T-helper 1 cell treated with Interleukin-12 subunit alpha and Interleukin-12 subunit beta and Interleukin-4 antibody, amounts not matched to agents 30 μg/mL and 1 μg/mL, for 36 hours (primary cell): ENCODE results near the gene CHCHD6.

Experiments
- H3K27ac Mint-ChIP-seq: one replicate; pipeline ENCODE4 v1.8.0; 2021; ENCODE audit warnings: mild to moderate bottlenecking, mixed read lengths
- H3K27me3 Mint-ChIP-seq: one replicate; pipeline ENCODE4 v1.8.0; 2021; ENCODE audit warnings: low read depth, mixed read lengths
- H3K36me3 Mint-ChIP-seq: one replicate; pipeline ENCODE4 v1.8.0; 2021; ENCODE audit warnings: low read depth, mixed read lengths
- H3K4me1 Mint-ChIP-seq: one replicate; pipeline ENCODE4 v1.8.0; 2021; ENCODE audit warnings: low read depth, mixed read lengths
- H3K4me3 Mint-ChIP-seq: one replicate; pipeline ENCODE4 v1.8.0; 2021; ENCODE audit warnings: mild to moderate bottlenecking, moderate library complexity, mixed read lengths
- H3K9me3 Mint-ChIP-seq: one replicate; pipeline ENCODE4 v1.8.0; 2021; ENCODE audit warnings: mixed read lengths

Gene CHCHD6

GRCh38 chr3:126848991-126849390 lies 145.0 kb downstream of the CHCHD6 start:
- H3K9me3 Mint-ChIP-seq, result no peaks in the 10 kb centered on the region
- H3K27me3 Mint-ChIP-seq, result no peaks in the 10 kb centered on the region
- no peaks in the 10 kb centered on the region for H3K36me3 Mint-ChIP-seq
- H3K27ac Mint-ChIP-seq, result no peak overlapping the region
- H3K4me1 Mint-ChIP-seq, result no peaks in the 10 kb centered on the region
- no peak overlapping the region for H3K4me3 Mint-ChIP-seq

GRCh38 chr3:126849768-126850167 lies 145.7 kb downstream of the CHCHD6 start:
- Mint-ChIP-seq H3K4me3 (no peak overlapping the region), H3K4me1 (no peaks in the 10 kb centered on the region), H3K9me3 (no peaks in the 10 kb centered on the region), H3K36me3 (no peaks in the 10 kb centered on the region), H3K27me3 (no peaks in the 10 kb centered on the region), H3K27ac (no peak overlapping the region)

GRCh38 chr3:126850370-126851085 lies 146.5 kb downstream of the CHCHD6 start:
- no peaks in the 10 kb centered on the region for H3K36me3 Mint-ChIP-seq
- H3K27me3 Mint-ChIP-seq, result no peaks in the 10 kb centered on the region
- no peak overlapping the region for H3K27ac Mint-ChIP-seq
- H3K4me1 Mint-ChIP-seq, result no peaks in the 10 kb centered on the region
- H3K4me3 Mint-ChIP-seq, result no peak overlapping the region
- no peaks in the 10 kb centered on the region for H3K9me3 Mint-ChIP-seq

- Mint-ChIP-seq H3K27ac (no peak overlapping the region), H3K4me1 (no peaks in the 10 kb centered on the region), H3K9me3 (no peaks in the 10 kb centered on the region), H3K36me3 (no peaks in the 10 kb centered on the region), H3K27me3 (no peaks in the 10 kb centered on the region), H3K4me3 (no peak overlapping the region)
Measured at GRCh38 chr3:126851382-126851781, 147.3 kb downstream of the CHCHD6 start.

- Mint-ChIP-seq H3K27ac (no peak overlapping the region), H3K4me1 (no peaks in the 10 kb centered on the region), H3K9me3 (no peaks in the 10 kb centered on the region), H3K36me3 (no peaks in the 10 kb centered on the region), H3K27me3 (no peaks in the 10 kb centered on the region), H3K4me3 (no peak overlapping the region)
Measured at GRCh38 chr3:126851934-126852333, 147.9 kb downstream of the CHCHD6 start.

GRCh38 chr3:126852511-126852910 lies 148.5 kb downstream of the CHCHD6 start:
- H3K27me3 Mint-ChIP-seq, result no peaks in the 10 kb centered on the region
- H3K27ac Mint-ChIP-seq, result no peak overlapping the region
- H3K9me3 Mint-ChIP-seq, result no peaks in the 10 kb centered on the region
- no peaks in the 10 kb centered on the region for H3K36me3 Mint-ChIP-seq
- no peaks in the 10 kb centered on the region for H3K4me1 Mint-ChIP-seq
- no peak overlapping the region for H3K4me3 Mint-ChIP-seq

GRCh38 chr3:126854666-126855065 lies 150.6 kb downstream of the CHCHD6 start:
- no peaks in the 10 kb centered on the region for H3K27me3 Mint-ChIP-seq
- H3K27ac Mint-ChIP-seq, result no peak overlapping the region
- H3K4me1 Mint-ChIP-seq, result no peaks in the 10 kb centered on the region
- no peak overlapping the region for H3K4me3 Mint-ChIP-seq
- H3K9me3 Mint-ChIP-seq, result no peaks in the 10 kb centered on the region
- no peaks in the 10 kb centered on the region for H3K36me3 Mint-ChIP-seq

- Mint-ChIP-seq H3K36me3 (no peaks in the 10 kb centered on the region), H3K4me1 (no peaks in the 10 kb centered on the region), H3K9me3 (no peaks in the 10 kb centered on the region), H3K27ac (no peak overlapping the region), H3K4me3 (no peak overlapping the region), H3K27me3 (no peaks in the 10 kb centered on the region)
Measured at GRCh38 chr3:126855374-126855773, 151.3 kb downstream of the CHCHD6 start.

GRCh38 chr3:126857928-126858327 lies 153.9 kb downstream of the CHCHD6 start:
- no peaks in the 10 kb centered on the region for H3K36me3 Mint-ChIP-seq
- H3K27me3 Mint-ChIP-seq, result no peaks in the 10 kb centered on the region
- H3K4me3 Mint-ChIP-seq, result no peak overlapping the region
- no peak overlapping the region for H3K27ac Mint-ChIP-seq
- no peaks in the 10 kb centered on the region for H3K9me3 Mint-ChIP-seq
- no peaks in the 10 kb centered on the region for H3K4me1 Mint-ChIP-seq

- no peak overlapping the region for H3K27ac Mint-ChIP-seq
- H3K4me1 Mint-ChIP-seq, result no peaks in the 10 kb centered on the region
- H3K27me3 Mint-ChIP-seq, result no peaks in the 10 kb centered on the region
- H3K9me3 Mint-ChIP-seq, result no peaks in the 10 kb centered on the region
- H3K36me3 Mint-ChIP-seq, result no peaks in the 10 kb centered on the region
- H3K4me3 Mint-ChIP-seq, result no peak overlapping the region
Measured at GRCh38 chr3:126858401-126858800, 154.4 kb downstream of the CHCHD6 start.

GRCh38 chr3:126858887-126859286 lies 154.8 kb downstream of the CHCHD6 start:
- Mint-ChIP-seq H3K4me3 (no peak overlapping the region), H3K27me3 (no peaks in the 10 kb centered on the region), H3K9me3 (no peaks in the 10 kb centered on the region), H3K4me1 (no peaks in the 10 kb centered on the region), H3K36me3 (no peaks in the 10 kb centered on the region), H3K27ac (no peak overlapping the region)

- Mint-ChIP-seq H3K4me3 (no peak overlapping the region), H3K36me3 (no peaks in the 10 kb centered on the region), H3K27me3 (no peaks in the 10 kb centered on the region), H3K9me3 (no peaks in the 10 kb centered on the region), H3K4me1 (no peaks in the 10 kb centered on the region), H3K27ac (no peak overlapping the region)
Measured at GRCh38 chr3:126859415-126860246, 155.6 kb downstream of the CHCHD6 start.

GRCh38 chr3:126865736-126866135 lies 161.7 kb downstream of the CHCHD6 start:
- no peak overlapping the region for H3K27ac Mint-ChIP-seq

GRCh38 chr3:126866175-126866759 lies 162.2 kb downstream of the CHCHD6 start:
- peaks cover 9% of the 10 kb centered on the region for H3K9me3 Mint-ChIP-seq
- H3K4me1 Mint-ChIP-seq, result peaks cover 3% of the 10 kb centered on the region
- H3K4me3 Mint-ChIP-seq, result no peak overlapping the region
- H3K27me3 Mint-ChIP-seq, result no peaks in the 10 kb centered on the region
- H3K36me3 Mint-ChIP-seq, result no peaks in the 10 kb centered on the region
- no peak overlapping the region for H3K27ac Mint-ChIP-seq

More at GRCh38 chr3:126865736-126866135, 161.7 kb downstream of the CHCHD6 start:
- Mint-ChIP-seq H3K4me1 (peaks cover 3% of the 10 kb centered on the region), H3K9me3 (peaks cover 9% of the 10 kb centered on the region), H3K36me3 (no peaks in the 10 kb centered on the region), H3K4me3 (no peak overlapping the region), H3K27me3 (no peaks in the 10 kb centered on the region)
